ENCODE data around the gene PCDHB3.
"Not testable (repeated sequence)": the region's sequence is repeated elsewhere in the genome, so short reads cannot be mapped to it uniquely, and the experiment has no call there.

The PCDHB3 gene

GRCh38 chr5:141094481-141095262, 5.6 kb upstream of the PCDHB3 start, which contains the start of gene PCDHB2:
Gene PCDHB2, plus strand, starts transcription at chr5:141094615. Its CDS starts 176 bp downstream, at chr5:141094791.
- no peak for TF ChIP-seq CTCF (IDR thresholded peaks at IDR 0.05; ENCODE audit: control extremely low read depth, extremely low read depth, low read depth, missing control alignments)
- no peak for DNase-seq (ENCODE audit: extremely low spot score)
- CTCF ChIA-PET = no interaction called here
- POLR2A ChIA-PET = no interaction called here

DNA sequence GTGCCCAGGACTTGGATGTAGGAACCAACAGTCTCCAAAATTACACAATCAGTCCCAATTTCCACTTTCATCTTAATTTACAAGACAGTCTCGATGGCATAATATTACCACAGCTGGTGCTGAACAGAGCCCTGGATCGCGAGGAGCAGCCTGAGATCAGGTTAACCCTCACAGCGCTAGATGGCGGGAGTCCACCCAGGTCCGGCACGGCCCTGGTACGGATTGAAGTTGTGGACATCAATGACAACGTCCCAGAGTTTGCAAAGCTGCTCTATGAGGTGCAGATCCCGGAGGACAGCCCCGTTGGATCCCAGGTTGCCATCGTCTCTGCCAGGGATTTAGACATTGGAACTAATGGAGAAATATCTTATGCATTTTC, 5.0 kb upstream of the PCDHB3 start:
- CTCF ChIA-PET = no interaction called here
- POLR2A ChIA-PET = no interaction called here
- DNase-seq (ENCODE audit: extremely low spot score) = no peak
- TF ChIP-seq CTCF (IDR thresholded peaks at IDR 0.05; ENCODE audit: control extremely low read depth, extremely low read depth, low read depth, missing control alignments) = no peak

DNA sequence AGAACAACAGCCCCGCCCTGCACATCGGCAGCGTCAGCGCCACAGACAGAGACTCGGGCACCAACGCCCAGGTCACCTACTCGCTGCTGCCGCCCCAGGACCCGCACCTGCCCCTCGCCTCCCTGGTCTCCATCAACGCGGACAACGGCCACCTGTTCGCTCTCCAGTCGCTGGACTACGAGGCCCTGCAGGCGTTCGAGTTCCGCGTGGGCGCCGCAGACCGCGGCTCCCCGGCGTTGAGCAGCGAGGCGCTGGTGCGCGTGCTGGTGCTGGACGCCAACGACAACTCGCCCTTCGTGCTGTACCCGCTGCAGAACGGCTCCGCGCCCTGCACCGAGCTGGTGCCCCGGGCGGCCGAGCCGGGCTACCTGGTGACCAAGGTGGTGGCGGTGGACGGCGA, 4.1 kb upstream of the PCDHB3 start:
- DNase-seq (ENCODE audit: extremely low spot score); POLR2A ChIA-PET; CTCF ChIA-PET: not testable (repeated sequence)

GRCh38 chr5:141096586-141096985, 3.7 kb upstream of the PCDHB3 start:
- POLR2A ChIA-PET = not testable (repeated sequence)

DNA sequence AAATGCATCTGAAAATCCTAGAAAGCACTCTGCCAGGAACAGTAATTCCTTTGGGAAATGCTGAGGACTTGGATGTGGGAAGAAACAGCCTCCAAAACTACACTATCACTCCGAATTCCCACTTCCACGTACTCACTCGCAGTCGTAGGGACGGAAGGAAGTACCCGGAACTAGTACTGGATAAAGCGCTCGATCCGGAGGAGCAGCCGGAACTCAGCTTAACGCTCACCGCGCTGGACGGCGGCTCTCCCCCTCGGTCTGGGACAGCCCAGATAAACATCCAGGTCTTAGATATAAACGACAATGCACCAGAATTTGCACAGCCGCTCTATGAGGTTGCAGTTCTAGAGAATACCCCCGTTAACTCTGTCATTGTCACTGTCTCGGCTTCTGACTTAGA, 786 bp downstream of the PCDHB3 start:
- no peak for TF ChIP-seq CTCF (IDR thresholded peaks at IDR 0.05; ENCODE audit: control extremely low read depth, extremely low read depth, low read depth, missing control alignments)
- DNase-seq (ENCODE audit: extremely low spot score) = no peak
- ChIA-PET POLR2A (no interaction called here), CTCF (interaction anchor here (1.3 kb wide), 1 partner anchor 12 kb away, joined by 3 read pairs; no protein-coding TSS in a partner anchor)

More at GRCh38 chr5:141096586-141096985, 3.7 kb upstream of the PCDHB3 start:
- CTCF ChIA-PET; DNase-seq (ENCODE audit: extremely low spot score): not testable (repeated sequence)

GRCh38 chr5:141102070-141102469, 1.8 kb downstream of the PCDHB3 start:
- DNase-seq (ENCODE audit: extremely low spot score); POLR2A ChIA-PET; CTCF ChIA-PET: not testable (repeated sequence)

GRCh38 chr5:141102471-141102870, 2.2 kb downstream of the PCDHB3 start:
- POLR2A ChIA-PET; CTCF ChIA-PET; DNase-seq (ENCODE audit: extremely low spot score): not testable (repeated sequence)

DNA sequence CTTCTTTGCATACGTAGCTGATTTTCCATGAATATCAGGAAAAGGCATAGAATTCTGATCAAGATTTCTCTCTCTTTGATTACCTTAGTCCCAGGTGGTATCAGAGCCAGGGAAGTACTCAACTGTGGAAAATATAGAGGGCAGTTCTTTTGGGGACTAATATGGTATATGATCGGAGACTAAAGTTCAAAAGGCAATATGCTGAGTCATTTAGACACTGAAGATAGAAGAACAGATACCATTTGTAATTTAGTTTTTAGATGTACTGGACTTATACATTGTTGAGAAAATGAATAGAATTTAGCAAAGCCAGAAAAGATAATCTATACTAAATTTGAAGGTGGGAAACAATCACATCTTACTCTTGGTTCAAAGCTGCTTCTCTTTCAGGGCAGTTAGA, 5.1 kb downstream of the PCDHB3 start:
- no peak for DNase-seq (ENCODE audit: extremely low spot score)
- ChIA-PET CTCF (no interaction called here), POLR2A (no interaction called here)
- TF ChIP-seq CTCF (IDR thresholded peaks at IDR 0.05; ENCODE audit: control extremely low read depth, extremely low read depth, low read depth, missing control alignments) = no peak

DNA sequence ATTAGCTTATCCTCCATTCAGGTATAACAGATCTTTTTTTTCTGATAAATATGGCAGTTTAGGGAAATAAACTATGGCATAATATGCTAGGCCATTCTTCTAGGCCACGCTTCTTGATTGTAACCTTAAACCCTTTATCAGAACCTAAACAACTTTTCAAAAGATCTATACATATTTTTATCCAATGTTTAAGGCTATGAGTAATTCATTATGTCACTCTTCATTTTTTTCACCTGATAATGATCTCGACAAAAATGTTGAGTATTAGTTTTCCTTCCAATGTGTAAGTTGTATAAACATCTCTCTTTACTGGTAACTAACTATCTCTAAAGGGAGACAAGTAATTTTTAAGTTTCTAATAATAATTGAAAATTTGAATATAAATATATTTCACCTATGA, 19.0 kb downstream of the PCDHB3 start:
- TF ChIP-seq CTCF (IDR thresholded peaks at IDR 0.05; ENCODE audit: control extremely low read depth, extremely low read depth, low read depth, missing control alignments) = no peak
- POLR2A ChIA-PET = no interaction called here
- CTCF ChIA-PET = no interaction called here
- DNase-seq (ENCODE audit: extremely low spot score) = no peak
